GM21786 (cell line): ENCODE data around the gene MRPS17.
"Not testable (repeated sequence)": the region's sequence is repeated elsewhere in the genome, so short reads cannot be mapped to it uniquely, and the experiment has no call there.

Experiments
- ATAC-seq: cut with Tn5 transposase; IDR thresholded peaks from one replicate; pipeline ENCODE4 v1.9.1; 2021; ENCODE audit not compliant: unreplicated experiment

Gene MRPS17

DNA sequence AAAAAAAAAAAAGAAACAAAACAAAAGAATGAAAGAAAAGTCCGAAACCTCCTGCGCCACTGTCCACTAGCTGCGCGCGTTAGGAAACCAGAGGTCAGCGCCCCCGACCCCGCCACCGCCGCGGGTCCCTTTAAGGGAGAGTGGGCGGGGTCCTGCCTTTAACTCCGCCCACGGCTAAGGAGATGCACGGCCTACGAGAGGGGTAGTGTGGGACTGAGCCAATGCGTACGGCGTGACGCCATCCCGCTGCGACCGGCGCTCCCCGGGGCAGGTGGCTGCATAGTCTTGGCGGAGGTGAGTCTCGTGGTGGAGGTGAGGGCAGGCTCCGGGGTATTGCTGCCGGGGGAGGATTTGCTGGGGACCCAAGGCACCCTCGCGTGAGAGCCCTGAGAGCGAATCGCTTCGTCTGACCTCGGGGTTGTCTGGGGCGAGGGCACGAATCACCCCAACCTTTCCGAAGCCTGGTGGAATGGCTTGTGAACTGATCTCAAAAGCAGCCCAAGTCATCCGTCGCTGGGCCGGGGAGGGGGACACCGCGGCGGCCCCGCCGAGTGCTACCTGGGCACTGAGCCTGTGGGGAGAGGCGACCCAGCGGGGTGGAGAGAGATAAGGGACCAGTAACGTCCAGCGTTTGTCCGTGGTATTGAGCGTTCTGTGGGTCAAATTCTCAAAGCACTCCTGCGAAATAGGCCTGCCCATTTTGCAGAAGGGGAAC, at the start of gene MRPS17:
MRPS17 (plus strand) TSS at position 241 of the 715 bp plus-strand sequence. CDS start 1,319 bp downstream, outside the sequence.
- peak; percentile 100 for ATAC-seq

DNA sequence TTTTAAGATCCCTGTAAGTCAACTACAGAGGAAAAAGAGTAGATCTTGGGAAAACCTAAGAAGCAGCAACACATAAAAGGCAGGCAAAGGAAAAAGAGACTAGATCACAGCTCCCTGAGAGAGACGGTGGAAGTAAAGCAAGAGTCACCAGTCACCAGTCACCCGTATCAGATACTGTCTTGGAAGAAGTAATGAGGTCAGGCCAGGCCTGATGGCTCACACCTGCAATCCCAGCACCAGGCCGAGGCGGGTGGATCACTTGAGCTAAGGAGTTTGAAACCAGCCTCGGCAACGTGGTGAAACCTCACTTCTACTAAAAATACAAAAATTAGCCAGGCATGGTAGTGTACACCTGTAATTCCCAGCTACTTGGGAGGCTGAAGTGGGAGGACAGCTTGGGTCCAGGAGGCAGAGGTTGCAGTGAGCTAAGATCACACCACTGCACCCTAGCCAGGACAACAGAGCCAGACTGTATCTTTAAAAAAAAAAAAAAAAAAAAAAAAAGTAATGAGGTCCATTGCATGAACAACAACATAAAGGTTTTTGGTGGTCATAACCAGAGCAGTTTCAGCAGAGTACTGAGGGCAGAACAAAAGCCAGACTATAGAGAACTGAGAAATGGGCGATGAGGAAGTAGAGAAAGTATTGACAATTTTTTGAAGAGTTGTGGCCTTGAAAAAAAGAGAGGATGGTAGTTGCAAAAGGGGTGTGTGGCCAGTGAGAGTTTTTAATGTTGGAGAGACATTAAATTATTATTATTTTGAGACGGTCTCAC, 47.5 kb upstream of the MRPS17 start:
- ATAC-seq = peak; percentile 95

DNA sequence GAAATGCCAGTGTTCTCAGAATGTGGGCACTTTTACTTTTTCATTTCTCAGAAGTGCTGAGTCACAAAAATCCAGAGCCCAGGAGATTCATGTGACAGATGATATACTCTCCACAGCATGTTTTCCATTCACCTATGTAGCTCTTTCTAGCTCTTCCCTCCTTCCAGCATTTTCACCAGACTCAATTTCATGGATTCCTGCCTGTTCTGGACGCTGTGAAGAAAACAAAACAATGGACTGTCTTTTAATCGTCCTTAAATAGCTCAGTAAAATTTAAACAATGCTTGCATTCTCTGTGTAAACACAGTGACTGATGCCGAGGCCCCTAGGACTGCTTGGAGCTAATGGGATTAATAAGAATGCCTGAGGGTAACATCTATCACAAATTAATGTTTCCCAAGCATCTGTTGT, 38.9 kb upstream of the MRPS17 start:
- ATAC-seq = no peak

DNA sequence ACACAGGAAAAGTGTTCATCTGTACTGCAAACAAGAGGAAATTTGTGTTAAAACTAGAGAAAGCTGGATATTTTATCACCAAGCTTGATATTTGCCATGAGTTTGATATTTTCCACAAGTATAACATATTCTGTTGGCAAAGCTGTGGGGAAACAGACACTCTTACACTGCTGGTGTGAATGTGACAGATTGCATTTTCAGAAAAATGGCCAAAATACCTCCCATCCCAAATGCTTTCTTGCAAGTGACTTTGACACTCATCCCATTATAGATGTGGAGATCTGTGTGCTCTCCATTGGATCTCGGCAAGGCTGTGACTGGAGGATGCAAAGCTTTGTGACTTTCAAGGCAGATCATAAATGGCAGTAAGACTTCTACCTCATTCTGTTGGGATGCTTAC, 33.9 kb upstream of the MRPS17 start:
- ATAC-seq = no peak

DNA sequence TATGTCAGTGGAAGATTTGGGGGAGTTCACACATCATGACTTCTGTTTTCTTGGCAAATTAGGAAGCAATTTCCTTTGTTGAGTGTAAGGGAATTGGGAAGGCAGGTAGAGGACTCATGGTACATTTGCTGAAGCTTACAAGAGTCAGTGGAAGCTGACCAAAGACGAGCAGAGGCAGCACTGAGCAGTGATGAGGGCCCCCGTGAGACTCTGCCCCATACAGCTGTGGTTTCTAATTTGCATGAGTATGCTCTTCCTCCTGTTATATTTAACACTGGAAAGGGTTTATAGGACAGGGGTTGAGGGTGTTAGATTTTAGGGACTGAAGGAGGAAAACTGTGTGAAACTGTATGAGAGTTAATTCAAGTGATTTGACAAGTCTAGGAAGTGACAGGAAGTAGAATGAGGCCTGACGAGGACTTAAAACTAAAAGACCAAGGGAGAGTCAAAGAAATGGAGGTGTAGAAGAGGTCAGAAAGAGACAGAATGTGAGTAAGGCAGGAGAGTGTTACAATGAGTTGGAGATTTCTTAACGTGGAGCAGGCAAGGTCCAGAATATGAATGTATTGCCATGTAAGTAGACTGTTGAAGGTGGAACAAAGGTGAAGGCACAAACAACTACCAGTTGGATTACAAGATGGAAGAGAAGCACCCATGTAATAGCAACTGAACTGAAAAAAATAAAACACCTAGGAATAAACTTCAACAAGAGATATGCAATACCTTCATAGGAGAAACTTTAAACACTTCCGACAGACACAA, 23.5 kb upstream of the MRPS17 start:
- ATAC-seq = no peak

DNA sequence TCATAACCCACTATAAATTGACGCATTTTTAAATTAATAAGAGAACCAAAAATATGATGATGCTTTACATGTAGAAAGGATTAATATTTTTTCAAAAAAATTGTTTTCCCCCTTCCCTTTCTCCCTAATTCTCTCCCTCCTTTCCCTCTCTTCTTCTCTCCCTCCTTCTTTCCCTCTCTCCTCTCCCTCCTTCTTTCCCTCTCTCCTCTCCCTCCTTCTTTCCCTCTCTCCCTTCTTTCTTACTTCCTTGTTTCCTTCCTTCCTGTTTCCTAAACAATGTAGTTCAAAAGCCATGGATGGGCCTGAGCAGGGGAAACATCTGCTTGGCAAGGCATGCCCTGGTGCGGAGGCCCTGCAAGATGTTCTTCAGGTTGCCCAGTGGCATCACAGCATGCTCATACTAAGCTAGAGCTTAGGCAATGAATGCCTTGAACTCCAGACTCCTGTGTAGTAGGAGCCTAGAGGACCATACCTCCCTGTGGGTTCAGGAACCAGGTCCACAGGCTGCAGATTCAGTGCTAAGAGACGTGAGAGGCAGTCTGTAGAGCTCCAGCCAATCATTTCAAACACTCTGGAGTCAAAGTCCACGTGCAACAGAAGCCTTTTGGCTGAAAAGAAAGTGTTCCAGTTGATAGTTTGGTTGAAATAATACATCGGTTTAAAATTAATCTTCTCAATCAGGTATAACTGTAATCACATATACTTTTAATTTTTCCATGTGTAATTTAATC, 20.1 kb upstream of the MRPS17 start:
- no peak for ATAC-seq

DNA sequence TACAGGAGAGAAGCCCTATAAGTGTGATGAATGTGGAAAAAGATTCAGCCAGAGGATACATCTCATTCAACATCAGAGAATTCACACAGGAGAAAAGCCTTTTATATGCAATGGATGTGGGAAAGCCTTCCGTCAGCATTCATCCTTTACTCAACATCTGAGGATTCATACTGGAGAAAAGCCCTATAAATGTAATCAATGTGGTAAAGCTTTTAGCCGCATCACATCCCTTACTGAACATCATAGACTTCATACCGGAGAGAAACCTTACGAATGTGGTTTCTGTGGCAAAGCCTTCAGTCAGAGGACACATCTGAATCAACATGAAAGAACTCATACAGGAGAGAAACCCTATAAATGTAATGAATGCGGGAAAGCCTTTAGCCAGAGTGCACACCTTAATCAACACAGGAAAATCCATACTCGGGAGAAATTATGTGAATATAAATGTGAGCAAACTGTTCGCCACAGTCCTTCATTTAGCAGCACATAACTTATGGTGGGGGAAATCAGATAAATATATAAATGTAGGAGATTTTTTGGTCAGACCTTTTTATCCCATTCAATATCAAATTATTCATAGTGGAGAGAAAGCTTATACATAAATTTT, 12.1 kb upstream of the MRPS17 start:
- ATAC-seq = no peak

DNA sequence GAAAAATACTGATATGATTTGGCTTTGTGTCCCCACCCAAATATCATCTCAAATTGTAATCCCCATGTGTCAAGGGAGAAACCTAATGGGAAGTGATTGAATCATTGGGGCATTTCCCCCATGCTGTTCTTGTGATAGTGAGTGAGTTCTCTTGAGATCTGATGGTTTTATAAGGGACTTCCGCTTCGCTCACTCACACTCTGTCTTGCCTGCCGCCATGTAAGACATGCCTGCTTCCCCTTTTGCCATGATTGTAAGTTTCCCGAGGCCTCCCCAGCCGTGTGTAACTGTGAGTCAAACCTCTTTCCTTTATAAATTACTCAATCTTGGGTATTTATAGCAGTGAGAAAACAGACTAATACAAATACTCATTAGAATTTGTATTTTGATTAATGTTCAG, 5.1 kb upstream of the MRPS17 start:
- ATAC-seq = no peak

DNA sequence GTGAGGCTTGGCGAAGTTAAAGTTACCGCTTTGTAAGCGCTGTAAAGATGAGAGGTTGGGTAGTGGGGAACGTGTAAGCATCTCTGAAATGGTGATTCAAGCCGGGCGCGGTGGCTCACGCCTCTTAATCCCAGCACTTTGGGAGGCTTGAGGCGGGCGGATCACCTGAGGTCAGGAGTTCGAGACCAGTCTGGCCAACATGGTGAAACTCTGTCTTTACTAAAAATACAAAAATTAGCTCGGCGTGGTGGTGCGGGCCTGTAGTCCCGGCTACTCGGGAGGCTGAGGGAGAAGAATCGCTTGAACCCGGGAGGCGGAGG, 635 bp downstream of the MRPS17 start:
- ATAC-seq = not testable (repeated sequence)

DNA sequence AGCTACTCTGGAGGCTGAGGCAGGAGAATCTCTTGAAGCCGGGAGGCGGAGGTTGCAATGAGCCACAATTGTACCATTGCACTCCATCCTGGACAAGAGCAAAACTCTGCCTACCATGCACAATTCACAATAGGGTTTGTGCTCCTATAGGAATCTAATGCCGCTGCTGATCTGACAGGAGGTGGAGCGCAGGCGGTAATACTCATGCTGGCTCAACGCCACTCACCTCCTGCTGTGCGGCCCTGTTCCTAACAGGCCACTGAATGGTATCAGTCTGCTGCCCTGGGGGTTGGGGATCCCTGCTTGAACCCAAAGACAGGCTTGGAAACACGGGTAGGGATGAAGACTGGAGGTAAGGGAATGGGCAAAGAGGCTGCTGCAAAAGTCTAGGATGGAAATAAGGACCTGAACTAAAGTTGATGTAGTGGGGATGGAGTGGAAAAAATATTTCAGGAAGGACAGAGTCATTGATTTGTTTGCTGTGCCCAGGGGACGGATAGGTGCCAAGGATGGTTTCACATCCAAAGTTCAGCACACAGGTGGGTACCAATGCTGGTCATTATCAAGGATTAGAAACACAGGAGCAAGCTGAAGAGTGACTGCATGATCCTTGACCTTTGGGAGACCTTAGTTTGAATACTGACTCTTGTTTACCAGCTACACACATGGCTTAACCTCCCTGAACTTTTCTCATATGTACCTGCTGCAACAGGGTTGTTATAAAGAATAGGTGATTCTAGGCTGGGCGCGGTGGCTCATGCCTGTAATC, 2.2 kb downstream of the MRPS17 start:
- no peak for ATAC-seq

DNA sequence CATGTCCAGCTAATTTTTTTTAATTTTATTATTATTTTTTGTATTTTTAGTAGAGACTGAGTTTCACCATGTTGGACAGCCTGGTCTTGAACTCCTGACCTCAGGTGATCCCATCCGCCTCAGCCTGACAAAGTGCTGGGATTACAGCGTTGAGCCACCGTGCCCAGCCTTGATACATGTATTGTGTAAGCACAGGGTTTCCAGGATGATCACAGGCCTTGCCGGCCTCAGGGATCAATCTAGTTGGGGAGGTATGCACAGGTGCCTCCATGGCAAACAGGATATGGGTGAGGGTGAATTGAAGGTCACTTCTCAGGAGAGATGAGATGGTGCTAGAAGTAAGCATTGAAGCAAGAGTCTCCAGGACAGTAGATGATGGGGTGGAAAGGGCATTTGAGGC, 5.5 kb downstream of the MRPS17 start:
- no peak for ATAC-seq

DNA sequence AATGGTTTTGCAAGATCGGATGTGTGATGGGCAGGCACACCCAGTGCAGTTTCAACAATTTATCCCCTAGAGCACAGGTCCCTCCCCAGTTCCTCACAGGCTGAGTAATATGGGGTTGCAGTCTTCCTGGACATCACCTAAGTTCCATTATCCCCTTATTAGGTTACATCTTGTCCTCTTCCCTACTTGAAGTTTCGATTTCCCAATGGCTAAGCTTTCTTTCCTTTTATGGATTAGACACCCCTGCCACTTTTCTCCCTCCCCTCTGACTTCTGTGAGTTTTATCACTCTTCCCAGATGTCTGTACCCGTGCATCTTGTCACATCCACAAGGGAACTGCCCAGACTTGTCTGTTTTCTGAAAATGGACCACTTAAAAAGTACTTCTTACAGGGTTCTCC, 10.3 kb downstream of the MRPS17 start:
- no peak for ATAC-seq

DNA sequence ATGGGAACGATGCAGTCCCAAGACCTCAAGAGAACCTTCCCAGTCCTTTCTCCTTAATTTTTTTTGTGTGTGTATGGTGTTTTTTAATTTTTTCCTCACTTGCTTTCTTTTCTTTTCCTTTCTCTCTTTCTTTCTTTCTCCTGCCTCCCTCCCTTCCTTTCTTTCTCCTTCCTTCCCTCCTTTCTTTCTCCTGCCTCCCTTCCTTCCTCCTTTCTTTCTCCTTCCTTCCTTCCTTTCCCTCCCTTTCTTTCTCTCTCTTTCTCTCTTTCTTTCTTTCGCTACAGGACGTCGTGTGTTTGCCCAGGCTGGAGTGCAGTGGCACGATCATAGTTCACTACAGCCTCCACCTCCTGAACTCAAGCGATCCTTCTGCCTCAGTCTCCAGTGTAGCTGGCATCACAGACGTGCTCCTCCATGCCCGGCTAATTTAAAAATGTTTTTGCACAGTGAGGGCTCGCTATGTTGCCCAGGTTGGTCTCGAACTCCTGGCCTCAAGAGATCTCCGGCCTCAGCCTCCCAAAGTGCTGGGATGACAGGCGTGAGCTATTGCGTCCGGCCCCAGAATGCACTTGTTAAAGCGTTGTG, 12.0 kb downstream of the MRPS17 start:
- no peak for ATAC-seq

DNA sequence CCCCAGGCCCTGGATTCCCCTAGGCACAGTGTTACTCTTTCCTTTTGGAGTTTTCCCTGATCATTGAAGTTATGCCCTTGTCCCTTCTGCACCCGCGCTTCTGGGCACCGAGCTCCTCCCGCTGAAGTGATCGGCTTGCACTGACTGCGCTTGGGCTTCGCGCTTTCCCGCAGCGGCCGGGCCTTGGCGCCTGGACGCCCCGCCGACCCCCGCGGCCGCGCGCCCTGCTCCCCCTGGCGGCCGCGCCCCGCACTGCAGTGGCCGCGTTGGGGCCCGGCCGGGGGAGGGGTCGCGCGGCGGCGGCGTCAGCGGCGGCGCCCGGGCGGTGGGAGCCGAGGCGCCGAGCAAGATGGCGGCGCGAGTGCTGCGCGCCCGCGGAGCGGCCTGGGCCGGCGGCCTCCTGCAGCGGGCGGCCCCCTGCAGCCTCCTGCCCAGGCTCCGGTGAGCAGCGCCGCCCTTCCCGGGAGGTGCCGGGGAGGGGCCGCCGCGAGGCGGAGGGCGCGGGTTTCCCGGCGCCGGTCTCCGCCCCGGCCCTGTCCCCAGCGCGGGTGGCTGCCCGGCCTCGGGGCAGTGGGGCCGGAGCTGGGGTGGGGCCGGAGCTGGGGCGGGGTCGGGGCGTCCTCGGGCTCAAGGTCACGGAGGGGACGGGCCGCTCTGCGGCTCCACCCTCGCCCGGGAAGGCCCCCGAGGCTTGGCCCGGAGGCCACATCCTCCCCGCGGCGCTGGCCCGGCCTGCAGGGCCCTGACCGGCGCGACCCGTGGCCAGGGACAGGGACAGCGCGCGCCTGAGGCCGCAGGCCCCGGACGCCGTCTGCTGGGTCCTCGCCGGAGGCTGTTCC, 12.8 kb downstream of the MRPS17 start, which contains the start of gene NIPSNAP2:
NIPSNAP2 (plus strand) TSS at position 325 of the 839 bp plus-strand sequence; CDS start at position 350, 25 bp downstream.
- peak; percentile 78 for ATAC-seq

DNA sequence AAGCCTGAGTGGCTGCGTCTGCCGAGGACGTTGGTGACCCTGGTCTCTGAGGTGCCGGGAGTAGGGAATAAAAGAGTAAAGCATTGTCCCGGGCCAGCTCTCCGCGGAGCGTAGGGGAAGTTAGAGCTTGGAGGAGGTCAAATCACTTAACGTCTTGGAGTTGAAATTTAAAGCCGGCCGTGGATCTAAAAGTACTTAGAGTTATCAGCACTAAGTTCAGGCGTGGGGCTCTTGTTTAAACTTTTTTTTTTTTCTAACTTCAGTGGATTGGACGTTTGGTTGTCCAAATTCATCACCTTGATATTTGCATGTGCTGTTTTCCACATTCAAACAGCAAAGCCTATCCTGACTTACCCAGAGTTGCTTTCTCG, 13.4 kb downstream of the MRPS17 start:
- ATAC-seq = no peak

DNA sequence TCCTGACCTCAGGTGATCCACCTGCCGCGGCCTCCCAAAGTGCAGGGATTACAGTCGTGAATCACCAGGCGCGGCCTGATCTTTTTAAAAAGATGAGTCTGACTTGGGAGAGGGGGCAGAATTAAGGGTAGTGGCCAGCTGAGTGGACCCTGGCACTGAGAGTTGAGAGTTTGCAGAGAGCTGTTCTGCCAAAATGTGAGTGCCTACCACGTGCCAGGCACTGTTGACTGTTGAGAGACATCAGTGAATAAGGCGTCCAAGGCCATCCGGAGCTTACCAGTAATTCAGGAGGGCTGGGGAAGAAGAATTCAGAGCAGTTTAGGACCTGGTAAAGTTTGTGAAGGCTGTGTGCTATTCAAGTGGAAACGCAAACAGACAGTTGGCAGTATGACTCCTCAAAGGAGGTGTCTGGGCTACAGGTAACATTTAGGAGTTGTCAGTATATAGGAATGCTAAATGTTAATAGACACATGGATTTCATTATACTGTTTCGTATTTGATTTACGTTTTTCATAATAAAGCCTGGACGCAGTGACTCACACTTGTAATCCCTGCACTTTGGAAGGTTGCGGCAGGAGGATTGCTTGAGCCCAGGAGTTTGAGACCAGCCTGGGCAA, 14.2 kb downstream of the MRPS17 start:
- ATAC-seq = no peak

DNA sequence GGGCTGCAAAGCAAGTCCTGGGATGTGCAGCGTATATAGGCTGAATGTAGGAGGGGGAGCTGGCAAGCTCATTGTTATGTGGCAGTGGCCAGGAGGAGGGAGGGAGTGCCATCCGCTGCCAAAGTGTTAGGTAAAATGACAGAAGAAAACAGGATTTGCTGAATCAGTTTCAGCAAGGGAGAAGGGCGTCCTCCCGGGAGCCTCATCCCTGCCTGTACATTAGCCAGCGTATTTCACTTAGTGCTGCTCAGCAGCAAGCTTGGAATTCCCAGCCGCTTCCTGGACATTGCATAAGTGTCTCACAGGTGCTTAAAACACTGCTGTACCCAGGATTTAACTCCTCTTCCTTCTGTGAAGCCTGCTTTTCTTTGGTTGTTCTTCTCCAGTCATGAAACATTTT, 15.2 kb downstream of the MRPS17 start:
- ATAC-seq = no peak

DNA sequence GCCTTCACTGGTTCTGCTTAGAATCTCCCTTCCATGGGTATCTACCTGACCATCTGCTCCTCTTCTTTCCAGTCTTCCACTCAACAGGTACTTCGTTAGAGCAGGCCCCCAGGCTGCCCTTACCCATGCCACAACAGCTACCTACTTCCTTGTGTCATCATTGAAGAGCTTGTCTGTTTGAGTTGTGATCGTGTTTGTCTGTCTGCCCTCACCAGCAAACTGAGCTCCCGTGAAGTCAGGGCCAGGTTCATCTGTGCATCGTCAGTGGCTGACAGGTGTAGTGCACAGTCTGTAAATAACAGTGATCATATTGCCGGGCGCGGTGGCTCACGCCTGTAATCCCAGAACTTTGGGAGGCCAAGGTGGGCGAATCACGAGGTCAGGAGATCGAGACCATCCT, 17.7 kb downstream of the MRPS17 start:
- no peak for ATAC-seq
